C4-2B (cell line): ENCODE measurements around the gene GM2A.
"Not testable (repeated sequence)": the region's sequence is repeated elsewhere in the genome, so short reads cannot be mapped to it uniquely, and the experiment has no call there.

Experiments
- CTCF ChIP-seq: fragments of 450-650 bp; conservative IDR thresholded peaks from 2 replicates; pipeline ENCODE4 v1.5.1; 2017; ENCODE audit warnings: mild to moderate bottlenecking
- ZFX ChIP-seq: fragments of 450-650 bp; IDR thresholded peaks from 2 replicates; pipeline ENCODE4 v1.6.1; 2017

GRCh38 chr5:151309821-151310220 lies 56.8 kb downstream of the GM2A start:
- TF ChIP-seq CTCF, ZFX: not testable (repeated sequence)
